Measurements from ENCODE around the gene NAA15.

DNA sequence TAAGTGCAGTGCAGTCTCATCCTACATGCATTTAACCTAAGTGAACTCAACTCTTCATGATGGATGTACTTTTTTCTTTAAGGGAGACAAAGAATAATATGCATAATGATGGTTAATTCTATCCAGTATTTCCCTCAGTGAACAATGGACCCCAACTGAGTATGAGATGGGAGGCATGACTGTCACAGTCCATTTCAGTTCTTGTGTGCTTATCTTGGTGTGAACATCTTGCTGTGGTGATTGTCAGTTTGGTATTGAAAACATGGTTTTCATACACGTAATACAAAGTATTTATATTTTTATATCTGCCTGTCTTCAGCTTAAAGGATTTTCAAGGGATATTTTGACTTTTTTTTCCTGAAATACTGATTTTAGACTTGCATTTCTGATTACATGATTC lies 72.9 kb downstream of the NAA15 start:
- TF ChIP-seq, protein P1, sequence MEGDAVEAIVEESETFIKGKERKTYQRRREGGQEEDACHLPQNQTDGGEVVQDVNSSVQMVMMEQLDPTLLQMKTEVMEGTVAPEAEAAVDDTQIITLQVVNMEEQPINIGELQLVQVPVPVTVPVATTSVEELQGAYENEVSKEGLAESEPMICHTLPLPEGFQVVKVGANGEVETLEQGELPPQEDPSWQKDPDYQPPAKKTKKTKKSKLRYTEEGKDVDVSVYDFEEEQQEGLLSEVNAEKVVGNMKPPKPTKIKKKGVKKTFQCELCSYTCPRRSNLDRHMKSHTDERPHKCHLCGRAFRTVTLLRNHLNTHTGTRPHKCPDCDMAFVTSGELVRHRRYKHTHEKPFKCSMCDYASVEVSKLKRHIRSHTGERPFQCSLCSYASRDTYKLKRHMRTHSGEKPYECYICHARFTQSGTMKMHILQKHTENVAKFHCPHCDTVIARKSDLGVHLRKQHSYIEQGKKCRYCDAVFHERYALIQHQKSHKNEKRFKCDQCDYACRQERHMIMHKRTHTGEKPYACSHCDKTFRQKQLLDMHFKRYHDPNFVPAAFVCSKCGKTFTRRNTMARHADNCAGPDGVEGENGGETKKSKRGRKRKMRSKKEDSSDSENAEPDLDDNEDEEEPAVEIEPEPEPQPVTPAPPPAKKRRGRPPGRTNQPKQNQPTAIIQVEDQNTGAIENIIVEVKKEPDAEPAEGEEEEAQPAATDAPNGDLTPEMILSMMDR (IDR thresholded peaks at IDR 0.05; ENCODE audit: insufficient read depth, low read length), result no peak
- TF ChIP-seq POLR2AphosphoS5 (IDR thresholded peaks at IDR 0.05; ENCODE audit: low read depth) (no peak), SPI1 (IDR thresholded peaks at IDR 0.05; ENCODE audit: borderline replicate concordance, low read depth) (no peak), GABPA (IDR thresholded peaks at IDR 0.05; ENCODE audit: low read depth) (no peak)
- TF ChIP-seq, protein P2, sequence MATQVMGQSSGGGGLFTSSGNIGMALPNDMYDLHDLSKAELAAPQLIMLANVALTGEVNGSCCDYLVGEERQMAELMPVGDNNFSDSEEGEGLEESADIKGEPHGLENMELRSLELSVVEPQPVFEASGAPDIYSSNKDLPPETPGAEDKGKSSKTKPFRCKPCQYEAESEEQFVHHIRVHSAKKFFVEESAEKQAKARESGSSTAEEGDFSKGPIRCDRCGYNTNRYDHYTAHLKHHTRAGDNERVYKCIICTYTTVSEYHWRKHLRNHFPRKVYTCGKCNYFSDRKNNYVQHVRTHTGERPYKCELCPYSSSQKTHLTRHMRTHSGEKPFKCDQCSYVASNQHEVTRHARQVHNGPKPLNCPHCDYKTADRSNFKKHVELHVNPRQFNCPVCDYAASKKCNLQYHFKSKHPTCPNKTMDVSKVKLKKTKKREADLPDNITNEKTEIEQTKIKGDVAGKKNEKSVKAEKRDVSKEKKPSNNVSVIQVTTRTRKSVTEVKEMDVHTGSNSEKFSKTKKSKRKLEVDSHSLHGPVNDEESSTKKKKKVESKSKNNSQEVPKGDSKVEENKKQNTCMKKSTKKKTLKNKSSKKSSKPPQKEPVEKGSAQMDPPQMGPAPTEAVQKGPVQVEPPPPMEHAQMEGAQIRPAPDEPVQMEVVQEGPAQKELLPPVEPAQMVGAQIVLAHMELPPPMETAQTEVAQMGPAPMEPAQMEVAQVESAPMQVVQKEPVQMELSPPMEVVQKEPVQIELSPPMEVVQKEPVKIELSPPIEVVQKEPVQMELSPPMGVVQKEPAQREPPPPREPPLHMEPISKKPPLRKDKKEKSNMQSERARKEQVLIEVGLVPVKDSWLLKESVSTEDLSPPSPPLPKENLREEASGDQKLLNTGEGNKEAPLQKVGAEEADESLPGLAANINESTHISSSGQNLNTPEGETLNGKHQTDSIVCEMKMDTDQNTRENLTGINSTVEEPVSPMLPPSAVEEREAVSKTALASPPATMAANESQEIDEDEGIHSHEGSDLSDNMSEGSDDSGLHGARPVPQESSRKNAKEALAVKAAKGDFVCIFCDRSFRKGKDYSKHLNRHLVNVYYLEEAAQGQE (IDR thresholded peaks at IDR 0.05; ENCODE audit: insufficient replicate concordance, low read depth), result no peak

All from HL-60 (cell line).